Activated CD4-positive, alpha-beta T cell treated with anti-CD3 and anti-CD28 coated beads for 24 hours (primary cell): Measurements from ENCODE around the gene CDKAL1.
"Not testable (repeated sequence)": the region's sequence is repeated elsewhere in the genome, so short reads cannot be mapped to it uniquely, and the experiment has no call there.

ENCODE experiments used
- DNase-seq, 2 donors: peaks; one replicate each; pipeline ENCODE4 v3.0.0-alpha.2; 2020; ENCODE audit warnings: low read depth in 2 of 2

Gene CDKAL1

DNA sequence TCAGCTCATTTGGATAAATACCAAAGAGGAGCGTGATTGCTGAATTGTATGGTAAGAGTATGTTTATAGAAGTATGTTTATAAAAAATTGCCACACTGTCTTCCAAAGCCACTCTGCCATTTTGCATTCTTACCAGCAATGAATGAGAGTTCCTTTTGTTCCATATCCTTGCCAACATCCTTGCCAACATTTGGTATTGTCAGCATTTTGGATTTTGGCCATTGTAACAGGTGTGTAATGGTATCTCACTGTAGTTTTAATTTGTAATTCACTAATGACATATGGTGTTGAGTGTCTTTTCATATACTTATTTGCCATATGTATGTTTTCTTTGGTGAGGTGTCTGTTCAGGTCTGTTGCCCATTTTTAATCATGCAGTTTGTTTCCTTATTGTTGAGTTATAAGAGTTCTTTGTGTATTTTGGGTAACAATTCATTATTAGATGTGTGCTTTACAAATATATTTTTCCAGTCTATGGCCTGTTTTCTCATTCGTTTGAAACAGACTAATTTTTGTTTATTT is 539.1 kb downstream of the CDKAL1 start:
- DNase-seq = no peak

- DNase-seq = no peak
Observed at GRCh38 chr6:21074484-21074883, 540.2 kb downstream of the CDKAL1 start.

- no peak for DNase-seq
Observed at GRCh38 chr6:21075986-21076385, 541.7 kb downstream of the CDKAL1 start.

DNA sequence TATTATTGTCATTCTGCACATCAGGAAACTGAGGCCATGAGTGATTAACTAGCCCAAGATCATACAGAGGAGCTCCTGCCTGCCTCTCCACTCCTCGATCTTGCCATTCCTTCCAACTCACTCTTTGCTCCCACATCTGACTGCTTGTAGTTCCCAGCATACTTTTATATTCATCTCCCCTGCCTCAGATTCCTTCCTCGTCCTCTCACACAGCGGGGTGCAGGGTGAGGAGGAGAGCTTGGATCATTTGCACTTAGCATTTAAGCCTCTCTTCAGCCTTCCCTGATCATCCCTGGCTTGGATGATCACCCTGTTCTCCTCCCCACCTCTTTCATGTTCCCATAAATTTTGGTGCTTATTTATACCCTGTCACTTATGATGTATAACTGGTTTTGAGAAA is 544.2 kb downstream of the CDKAL1 start:
- no peak for DNase-seq

- DNase-seq = no peak
Observed at GRCh38 chr6:21079468-21080048, 545.3 kb downstream of the CDKAL1 start.

GRCh38 chr6:21080221-21080620 is 546.0 kb downstream of the CDKAL1 start:
- DNase-seq = no peak

GRCh38 chr6:21082091-21082490 is 547.8 kb downstream of the CDKAL1 start:
- no peak for DNase-seq

- DNase-seq = no peak
Observed at GRCh38 chr6:21083708-21084107, 549.5 kb downstream of the CDKAL1 start.

DNA sequence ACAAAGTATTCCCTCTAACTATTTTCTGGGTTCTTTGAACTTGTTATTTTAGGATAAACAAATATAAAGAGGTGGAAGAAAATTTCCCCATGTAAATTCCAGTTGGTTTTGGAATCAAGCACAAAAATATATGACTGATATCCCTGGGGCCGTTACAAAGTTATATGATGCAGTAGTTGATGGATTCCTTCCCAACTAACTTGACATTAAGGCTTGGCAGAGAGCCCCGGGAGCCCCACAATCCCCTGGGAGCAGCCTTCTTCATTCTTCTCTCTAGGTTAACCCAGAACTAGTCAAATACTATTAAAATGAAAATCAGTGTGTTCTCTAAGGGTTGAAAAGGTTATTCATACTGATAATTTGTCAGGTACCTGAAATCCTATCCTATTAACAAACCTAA is 550.4 kb downstream of the CDKAL1 start:
- no peak for DNase-seq

GRCh38 chr6:21085211-21085610 is 551.0 kb downstream of the CDKAL1 start:
- no peak for DNase-seq

DNA sequence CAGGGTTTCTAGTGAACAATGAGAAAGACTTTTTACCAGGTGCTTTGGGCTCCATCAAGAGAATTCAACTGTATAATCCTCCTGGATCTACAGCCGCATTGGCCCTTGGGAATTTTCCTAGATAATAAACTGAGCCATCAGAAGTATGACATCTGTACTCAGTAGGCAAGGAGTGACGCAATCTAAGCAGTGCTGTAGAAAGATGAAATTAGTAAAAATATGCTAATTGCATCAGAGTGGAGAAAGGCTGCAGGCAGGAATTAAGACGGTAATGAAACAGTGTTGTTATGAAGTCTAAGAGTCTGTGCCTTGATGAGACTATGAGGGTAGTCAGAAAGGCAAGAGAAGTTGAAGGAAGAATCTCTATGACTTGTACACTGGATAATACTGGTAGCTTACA is 551.4 kb downstream of the CDKAL1 start:
- no peak for DNase-seq

DNA sequence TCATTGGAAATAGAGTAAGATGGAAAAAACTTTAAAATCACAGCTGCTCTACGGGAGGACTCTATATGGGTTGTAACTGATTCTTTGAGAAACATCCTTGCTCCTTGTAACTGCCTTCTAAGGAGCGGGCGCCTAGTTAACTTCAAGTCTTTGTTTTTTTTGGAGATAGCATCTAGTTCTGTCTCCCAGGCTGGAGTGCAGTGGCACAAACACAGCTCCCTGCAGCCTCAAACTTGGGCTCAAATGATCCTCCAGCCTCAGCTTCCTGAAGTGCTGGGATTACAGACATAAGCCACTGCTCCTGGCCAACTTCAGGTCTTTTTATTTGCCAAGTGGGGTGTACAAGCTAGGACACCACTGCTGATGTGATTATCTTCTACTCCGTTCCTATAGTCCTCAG is 552.9 kb downstream of the CDKAL1 start:
- DNase-seq = no peak

DNA sequence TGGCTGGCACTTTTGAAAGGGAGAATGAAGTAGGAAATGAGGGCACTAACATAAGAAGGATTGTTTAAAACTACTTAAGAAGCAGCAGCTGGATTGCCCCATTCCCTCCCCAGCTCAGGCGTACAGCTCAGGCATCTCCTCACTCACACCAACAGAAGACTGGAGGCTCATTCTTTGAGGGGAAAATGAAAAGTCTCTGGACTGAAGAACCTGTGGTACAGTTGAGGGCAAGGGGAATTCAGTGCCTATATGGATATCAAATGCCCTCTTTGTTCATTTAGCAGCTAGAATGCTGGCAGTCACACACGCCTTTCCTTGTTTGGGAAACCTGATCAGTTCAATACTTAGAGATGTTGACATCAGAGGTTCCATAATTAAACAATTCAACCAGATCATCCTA is 557.2 kb downstream of the CDKAL1 start:
- no peak for DNase-seq

GRCh38 chr6:21092231-21092772 is 558.0 kb downstream of the CDKAL1 start:
- not testable (repeated sequence) for DNase-seq

DNA sequence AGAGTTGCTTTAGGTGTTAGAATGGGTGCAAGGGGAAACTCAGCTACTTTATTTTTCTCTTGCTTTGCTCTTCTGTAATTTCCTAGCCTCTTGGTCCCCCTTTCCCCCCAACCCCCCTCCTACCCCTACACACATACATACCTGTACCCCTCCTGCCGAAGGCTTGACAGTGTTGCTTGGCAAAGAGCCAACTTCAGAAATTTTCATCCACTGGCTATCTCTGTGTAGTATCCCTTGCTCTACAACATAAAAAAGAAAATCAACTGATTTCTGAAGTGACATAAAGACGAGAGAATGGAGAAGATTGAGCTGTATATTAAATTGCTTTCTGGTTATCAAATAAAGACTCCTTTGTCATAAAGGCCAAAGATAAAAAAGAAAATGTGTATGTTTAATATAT is 561.2 kb downstream of the CDKAL1 start:
- DNase-seq = no peak

GRCh38 chr6:21098134-21098533 is 563.9 kb downstream of the CDKAL1 start:
- no peak for DNase-seq

DNA sequence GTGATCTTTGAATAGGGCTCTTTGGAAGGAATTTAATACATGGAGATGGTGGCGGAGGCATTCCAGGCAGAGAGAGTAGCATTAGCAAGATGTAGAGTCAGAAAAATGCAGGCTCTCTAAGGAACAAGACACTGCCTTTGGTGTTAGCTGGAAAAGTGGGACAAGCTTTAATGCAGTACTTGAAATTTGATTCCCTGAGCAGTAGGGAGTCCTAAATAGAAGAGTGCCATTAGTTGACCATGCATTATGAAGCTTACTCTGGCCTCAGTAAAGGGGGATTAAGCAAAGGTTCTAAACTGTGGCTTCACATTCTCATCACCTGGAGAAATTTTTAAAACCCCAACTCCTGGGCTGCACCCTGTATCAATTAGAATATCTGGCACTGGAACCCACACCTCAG is 564.5 kb downstream of the CDKAL1 start:
- no peak for DNase-seq

GRCh38 chr6:21099338-21100314 is 565.4 kb downstream of the CDKAL1 start:
- no peak for DNase-seq

DNA sequence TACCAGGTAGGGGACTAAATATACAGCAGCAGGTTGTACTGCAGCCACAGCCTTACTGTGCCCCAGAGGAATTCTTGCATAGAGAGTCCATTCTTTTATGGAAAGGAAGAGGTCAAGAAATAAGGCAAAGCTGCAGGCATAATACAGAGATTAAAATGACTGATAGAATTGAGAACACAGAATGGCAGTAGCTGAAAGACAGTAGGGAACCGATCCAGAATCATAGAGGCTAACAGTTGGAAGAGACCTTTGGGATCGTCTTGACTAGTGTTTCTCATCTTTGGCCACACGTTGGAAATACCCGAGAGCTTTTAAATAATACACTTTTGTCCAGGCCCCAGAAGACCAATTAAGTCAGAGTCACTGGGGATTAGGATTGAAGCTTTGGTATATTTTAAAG is 566.7 kb downstream of the CDKAL1 start:
- DNase-seq = no peak

GRCh38 chr6:21101694-21102093 is 567.4 kb downstream of the CDKAL1 start:
- no peak for DNase-seq

GRCh38 chr6:21102201-21102600 is 567.9 kb downstream of the CDKAL1 start:
- DNase-seq = no peak

DNA sequence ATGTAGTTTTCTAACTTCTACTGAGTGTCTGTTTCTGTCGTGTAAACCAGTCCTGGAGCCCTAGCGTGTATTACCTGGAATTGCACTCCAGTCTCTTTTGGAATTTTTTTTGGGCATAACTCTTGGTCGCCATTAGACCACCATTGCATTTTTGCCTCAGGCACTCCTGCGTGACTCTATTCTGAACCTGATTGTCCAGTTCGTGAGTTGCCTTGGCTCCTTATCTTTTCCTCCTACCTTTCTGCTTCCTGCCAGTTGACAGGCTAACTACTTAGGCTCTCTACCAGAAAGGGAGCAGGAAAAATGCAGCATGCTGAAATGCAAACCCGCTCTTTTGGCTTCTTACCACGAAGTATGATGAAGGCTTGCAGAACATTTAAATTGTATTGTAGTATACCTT is 568.4 kb downstream of the CDKAL1 start:
- DNase-seq = no peak
